Left renal cortex interstitium (tissue), 4 donors: ENCODE measurements around the gene SIGLEC14. TPM values are rescaled to one million over a fixed set of nuclear protein-coding genes. Genes with fewer than 3 reads are reported as not detected.

ENCODE experiments used
- DNase-seq, 4 donors: peaks; one replicate each; pipeline ENCODE4 v3.0.0-alpha.2; 2013; ENCODE audit warnings: low read depth in 4 of 4, low spot score in 2 of 4, missing footprints in 1 of 4
- polyA plus RNA-seq, 4 donors: library from polyadenylated mRNA; unstranded; fragments of 120-200 nt; gene quantifications; one replicate each; pipeline ENCODE4 v1.2.1, GENCODE V29; 2013; ENCODE audit not compliant: insufficient read length in 4 of 4

The SIGLEC14 gene
- polyA plus RNA-seq, 4 donors = 0.94 to 1.1 (median 1.1) TPM; not detected in 1

GRCh38 chr19:51626675-51627074, 19.9 kb downstream of the SIGLEC14 start:
- no peak for DNase-seq

- DNase-seq = no peak
These were observed 25.4 kb downstream of the SIGLEC14 start for GRCh38 chr19:51621178-51621577.

- DNase-seq = no peak
These were observed 30.6 kb downstream of the SIGLEC14 start for GRCh38 chr19:51615991-51616390.

GRCh38 chr19:51614789-51615188, 31.8 kb downstream of the SIGLEC14 start:
- DNase-seq = no peak

- DNase-seq = no peak
These were observed 36.0 kb downstream of the SIGLEC14 start for GRCh38 chr19:51610576-51610975.

- DNase-seq = peak; percentile 6 to 65 (median 46)
These were observed 38.6 kb downstream of the SIGLEC14 start for GRCh38 chr19:51607920-51608562.

DNA sequence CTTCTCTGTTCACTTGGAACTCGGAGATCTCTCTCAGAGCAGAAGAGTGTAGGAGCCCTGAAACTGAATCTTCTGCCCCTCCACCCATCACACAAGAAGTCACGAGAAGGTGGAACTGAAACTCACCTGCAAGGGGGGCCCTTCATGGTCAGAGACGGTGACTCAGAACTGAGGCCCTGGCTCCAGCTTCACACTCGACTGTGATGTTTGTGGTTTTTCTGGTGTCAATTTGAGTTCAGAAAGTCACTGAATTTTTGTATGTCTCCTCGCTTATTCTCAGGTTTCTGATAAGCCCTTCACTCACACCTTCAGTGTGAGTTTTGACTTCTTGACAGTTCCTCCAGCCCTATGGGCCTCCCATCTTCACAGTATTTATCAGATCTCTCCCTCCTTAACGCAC, 39.5 kb downstream of the SIGLEC14 start:
- no peak for DNase-seq

DNA sequence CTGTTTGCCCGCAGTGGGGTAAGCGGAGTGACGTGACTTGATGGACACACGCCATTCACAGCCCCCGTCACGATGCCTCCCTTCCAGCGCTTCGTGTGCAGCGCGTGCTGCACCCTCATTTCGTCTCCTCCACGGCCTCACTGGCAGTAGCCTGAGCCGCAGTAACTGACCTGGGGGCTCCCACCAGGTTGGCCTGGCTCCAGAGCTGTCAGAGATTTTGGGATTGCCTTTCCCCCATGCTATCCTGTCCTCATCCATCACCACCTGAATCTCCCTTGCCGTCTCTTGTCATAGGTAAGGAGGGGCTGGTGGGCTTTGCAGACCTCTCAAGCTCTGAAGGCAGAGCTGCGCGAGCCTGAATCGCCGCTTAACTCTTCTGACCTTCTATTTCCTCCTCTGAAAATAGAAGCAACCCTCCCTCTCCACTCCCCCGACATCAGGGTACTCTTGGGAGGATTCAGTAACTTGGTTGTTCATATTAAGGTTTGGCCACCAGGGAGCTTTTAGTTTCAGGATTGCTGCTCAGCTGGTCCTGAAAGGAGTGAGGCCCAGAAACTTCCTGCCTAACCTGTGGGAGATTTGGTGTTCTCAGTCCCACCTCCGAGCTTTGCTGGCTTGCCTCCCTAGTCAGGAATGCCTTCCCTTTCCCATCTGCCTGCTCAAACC, 44.3 kb downstream of the SIGLEC14 start:
- no peak for DNase-seq

DNA sequence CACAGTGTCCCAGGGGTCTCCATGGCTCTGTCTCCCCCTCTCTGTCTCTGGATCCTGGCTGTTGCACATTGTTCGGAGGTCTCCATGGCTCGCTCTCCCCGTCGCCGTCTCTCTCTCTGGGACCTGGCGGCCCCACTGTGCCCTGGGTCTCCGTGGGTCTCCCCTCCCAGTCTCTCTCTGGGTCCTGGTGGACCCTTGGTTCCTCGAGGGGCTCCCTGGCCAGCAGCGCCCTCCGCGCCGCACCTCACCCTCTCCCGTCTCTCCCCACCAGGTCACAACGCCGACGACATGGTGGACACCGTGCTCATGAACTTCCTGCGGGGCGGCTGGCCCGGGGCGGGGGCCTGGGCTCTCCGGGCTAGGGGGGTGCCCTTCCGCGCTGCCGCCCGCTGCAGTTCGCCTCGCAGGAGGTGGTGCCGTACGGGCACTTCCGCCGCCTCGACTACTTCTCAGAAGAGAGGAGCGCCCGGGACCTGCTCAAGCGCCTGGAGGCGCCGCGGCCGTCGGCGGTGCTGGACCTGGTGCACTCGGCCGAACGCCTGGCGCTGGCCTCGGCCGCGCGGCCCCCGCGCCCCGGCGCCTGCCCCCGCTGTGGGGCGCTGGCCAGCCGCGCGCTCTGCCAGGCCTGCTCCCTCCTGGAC, 45.6 kb downstream of the SIGLEC14 start:
- DNase-seq = no peak

GRCh38 chr19:51599084-51599483, 47.5 kb downstream of the SIGLEC14 start:
- DNase-seq = no peak

DNA sequence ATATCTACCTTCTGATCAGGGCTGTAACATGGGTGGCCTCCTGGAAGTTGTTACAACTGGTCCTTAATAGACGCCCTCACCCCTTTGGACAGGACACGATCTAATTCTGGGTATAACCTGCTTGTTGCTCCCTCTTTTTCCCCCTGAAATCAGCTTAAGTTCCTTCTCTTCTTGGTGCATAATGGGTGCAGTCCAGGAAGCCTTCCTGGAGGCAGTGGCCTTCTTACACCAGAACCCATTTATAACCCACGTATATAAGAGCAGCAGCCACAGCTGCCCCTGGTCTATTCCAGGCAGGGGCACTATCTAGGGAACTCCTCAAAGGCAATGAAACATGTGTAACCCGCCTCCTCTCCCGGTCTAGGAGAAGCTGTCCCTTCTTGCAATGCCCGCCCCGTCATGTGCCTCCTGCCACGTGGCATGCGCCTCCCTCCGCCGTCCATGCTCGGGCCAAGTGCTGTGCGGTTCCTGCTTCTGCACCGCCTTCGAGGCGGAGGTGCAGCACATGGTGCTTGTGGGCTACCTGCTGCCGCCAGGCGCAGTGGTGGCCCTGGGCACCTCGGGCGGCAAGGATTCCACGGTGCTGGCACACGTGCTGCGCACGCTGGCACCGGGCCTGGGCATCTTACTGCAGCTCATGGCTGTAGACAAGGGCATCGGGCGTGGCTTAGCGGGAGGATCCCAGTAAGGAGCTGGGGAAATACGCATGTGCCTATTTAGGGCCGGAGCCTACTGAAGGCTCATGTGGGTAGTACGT, 48.3 kb downstream of the SIGLEC14 start:
- DNase-seq = no peak

- no peak for DNase-seq
These were observed 51.1 kb downstream of the SIGLEC14 start for GRCh38 chr19:51595190-51596175.

GRCh38 chr19:51594774-51595109, 51.9 kb downstream of the SIGLEC14 start:
- DNase-seq = no peak

- DNase-seq = peak; percentile 84 to 95 (median 90)
These were observed 52.5 kb downstream of the SIGLEC14 start for GRCh38 chr19:51593969-51594773.

- DNase-seq = no peak
These were observed 53.3 kb downstream of the SIGLEC14 start for GRCh38 chr19:51593138-51593890.
